Measurements from ENCODE around the gene FCHSD2. TPM values are rescaled to one million over a fixed set of nuclear protein-coding genes. Genes with fewer than 3 reads are reported as not detected.

FCHSD2 gene
- total and polyA plus RNA-seq, 2 of the 13 experiments (the other 11 are each of a cell fraction or from before 2014, with no cell fraction given): 20.5 to 24.8 TPM

GRCh38 chr11:73017024-73017751 lies 124.9 kb downstream of the FCHSD2 start:
- TF ChIP-seq, protein P1, sequence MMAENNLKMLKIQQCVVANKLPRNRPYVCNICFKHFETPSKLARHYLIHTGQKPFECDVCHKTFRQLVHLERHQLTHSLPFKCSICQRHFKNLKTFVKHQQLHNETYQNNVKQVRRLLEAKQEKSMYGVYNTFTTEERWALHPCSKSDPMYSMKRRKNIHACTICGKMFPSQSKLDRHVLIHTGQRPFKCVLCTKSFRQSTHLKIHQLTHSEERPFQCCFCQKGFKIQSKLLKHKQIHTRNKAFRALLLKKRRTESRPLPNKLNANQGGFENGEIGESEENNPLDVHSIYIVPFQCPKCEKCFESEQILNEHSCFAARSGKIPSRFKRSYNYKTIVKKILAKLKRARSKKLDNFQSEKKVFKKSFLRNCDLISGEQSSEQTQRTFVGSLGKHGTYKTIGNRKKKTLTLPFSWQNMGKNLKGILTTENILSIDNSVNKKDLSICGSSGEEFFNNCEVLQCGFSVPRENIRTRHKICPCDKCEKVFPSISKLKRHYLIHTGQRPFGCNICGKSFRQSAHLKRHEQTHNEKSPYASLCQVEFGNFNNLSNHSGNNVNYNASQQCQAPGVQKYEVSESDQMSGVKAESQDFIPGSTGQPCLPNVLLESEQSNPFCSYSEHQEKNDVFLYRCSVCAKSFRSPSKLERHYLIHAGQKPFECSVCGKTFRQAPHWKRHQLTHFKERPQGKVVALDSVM (CRISPR knock-in tag; IDR thresholded peaks at IDR 0.05): peak; percentile 53
- TF ChIP-seq SMYD3 (CRISPR knock-in tag; IDR thresholded peaks at IDR 0.05): no peak
- Histone ChIP-seq H3K79me2 (ENCODE audit: insufficient read depth, low read length) (peaks cover 34% of the 10 kb centered on the region), H3K4me3 (replicated peaks in 1 of 3; ENCODE audit: insufficient read depth in 1 of 3, low read depth in 2 of 3, low read length in 3 of 3) (no peak overlapping the region), H3K27me3 (ENCODE audit: control insufficient read depth in 1 of 2, insufficient read depth in 2 of 2, low read length in 2 of 2) (no peaks in the 10 kb centered on the region), H3K9ac (ENCODE audit: insufficient read depth, low read depth, low read length) (no peak overlapping the region), H3K9me3 (ENCODE audit: low read length) (no peaks in the 10 kb centered on the region), H3K36me3 (replicated peaks in 1 of 2; ENCODE audit: control insufficient read depth in 1 of 2, insufficient read depth in 2 of 2, low read length in 2 of 2) (peaks cover 0 to 16% of the 10 kb centered on the region in 2 experiments; a peak in 3 of 5 replicates), H3K27ac (ENCODE audit: extremely low read length, insufficient read depth, low read length) (no peak overlapping the region), H2AFZ (ENCODE audit: low read length) (no peak overlapping the region), H3K4me2 (ENCODE audit: low read depth, low read length) (no peak overlapping the region), H4K20me1 (ENCODE audit: insufficient read depth, low read length) (peaks cover 7% of the 10 kb centered on the region; the same call in 1 of the 2 replicates), H3K4me1 (ENCODE audit: insufficient read depth, low read length) (peaks cover 16% of the 10 kb centered on the region)
- FAIRE-seq (no peak), DNase-seq (ENCODE audit: low spot score) (no peak), ATAC-seq (no peak)
- BruUV-seq (replicated peaks): no TSS peak
- CTCF ChIA-PET (ENCODE audit: low intra/inter-chr PET ratio, low total read pairs): no interaction called here
- in situ Hi-C loops (cut with HindIII; ENCODE audit: extremely low pct_ligation_motif_present, low pct_unique_long_range_greater_than_20kb): no loop called here
- 97% methylated on average over 8 of the region's 8 CpGs for WGBS (ENCODE audit: low lambda C conversion rate)
- POLR2A ChIA-PET: no interaction called here
- intact Hi-C loops (cut with micrococcal nuclease; ENCODE audit: unreplicated experiment): no loop called here

GRCh38 chr11:73013021-73013420 lies 129.1 kb downstream of the FCHSD2 start:
- ChIA-PET CTCF (ENCODE audit: low intra/inter-chr PET ratio, low total read pairs) (no interaction called here), POLR2A (no interaction called here)
- Histone ChIP-seq H3K4me3 (replicated peaks in 1 of 3; ENCODE audit: insufficient read depth in 1 of 3, low read depth in 2 of 3, low read length in 3 of 3) (no peak overlapping the region), H3K9ac (ENCODE audit: insufficient read depth, low read depth, low read length) (no peak overlapping the region), H3K4me2 (ENCODE audit: low read depth, low read length) (no peak overlapping the region), H3K79me2 (ENCODE audit: insufficient read depth, low read length) (peaks cover 9% of the 10 kb centered on the region), H4K20me1 (ENCODE audit: insufficient read depth, low read length) (peaks cover 6% of the 10 kb centered on the region; the same call in 1 of the 2 replicates), H3K27me3 (ENCODE audit: control insufficient read depth in 1 of 2, insufficient read depth in 2 of 2, low read length in 2 of 2) (no peaks in the 10 kb centered on the region), H2AFZ (ENCODE audit: low read length) (no peak overlapping the region), H3K27ac (ENCODE audit: extremely low read length, insufficient read depth, low read length) (no peak overlapping the region), H3K4me1 (ENCODE audit: insufficient read depth, low read length) (no peaks in the 10 kb centered on the region; the same call in 1 of the 2 replicates), H3K9me3 (ENCODE audit: low read length) (peaks cover 13% of the 10 kb centered on the region; the same call in 1 of the 2 replicates), H3K36me3 (replicated peaks in 1 of 2; ENCODE audit: control insufficient read depth in 1 of 2, insufficient read depth in 2 of 2, low read length in 2 of 2) (peaks cover 8 to 32% of the 10 kb centered on the region in 2 experiments; a peak in 4 of 5 replicates)
- no TSS peak for BruUV-seq (replicated peaks)
- 100% methylated on average over 1 of the region's 1 CpG for WGBS (ENCODE audit: low lambda C conversion rate)
- ATAC-seq: no peak
- DNase-seq (ENCODE audit: low spot score): no peak
- intact Hi-C loops (cut with micrococcal nuclease; ENCODE audit: unreplicated experiment) (no loop called here), in situ Hi-C loops (cut with HindIII; ENCODE audit: extremely low pct_ligation_motif_present, low pct_unique_long_range_greater_than_20kb) (no loop called here)
- FAIRE-seq: no peak
- TF ChIP-seq ZNF207 (IDR thresholded peaks at IDR 0.05; ENCODE audit: borderline replicate concordance) (no peak), KDM4B (CRISPR knock-in tag; IDR thresholded peaks at IDR 0.05) (no peak), PCBP2 (optimal IDR thresholded peaks at IDR 0.05; ENCODE audit: low read depth, low read length, poor library complexity, severe bottlenecking) (no peak), NPAS2 (CRISPR knock-in tag; IDR thresholded peaks at IDR 0.05; ENCODE audit: borderline replicate concordance) (no peak), KMT2A (CRISPR knock-in tag; IDR thresholded peaks at IDR 0.05) (no peak), ZNF33B (CRISPR knock-in tag; IDR thresholded peaks at IDR 0.05) (no peak), ZNF740 (CRISPR knock-in tag; IDR thresholded peaks at IDR 0.05) (no peak)
